B cell (primary cell): Measurements from ENCODE around the gene HSD3B1. TPM values are rescaled to one million over a fixed set of nuclear protein-coding genes. Genes with fewer than 3 reads are reported as not detected.

Source experiments
- ATAC-seq: fragments of 200-7000 bp; cut with Tn5 transposase; one replicate; pipeline ENCODE4 v1.10.0; 2021; ENCODE audit warnings: low read depth, mild to moderate bottlenecking, moderate number of reproducible peaks, moderate library complexity
- CTCF ChIA-PET: fragments of 350-600 bp; sonication (Branson Sonifier 250); formaldehyde crosslinking; loops from one replicate; lab custom pipeline; 2021; ENCODE audit warnings: antibody characterized with exemption, inconsistent platforms; lab: Charles Lee
- POLR2A ChIA-PET: fragments of 350-600 bp; sonication (Branson Sonifier 250); formaldehyde crosslinking; loops from one replicate; lab custom pipeline; 2021; ENCODE audit warnings: antibody characterized with exemption; lab: Charles Lee
- DNase-seq: peaks from one replicate; pipeline ENCODE4 v3.0.0; 2013
- H2AFZ ChIP-seq: 2 replicates; pipeline ENCODE4 v1.6.1; 2012; ENCODE audit warnings: mild to moderate bottlenecking, low read depth, low read length; ENCODE audit not compliant: insufficient read depth, poor library complexity, severe bottlenecking
- H3K27ac ChIP-seq, 2 donors: 1 replicate in 1 of 2; 2 replicates in 1 of 2; pipeline ENCODE4 v1.5.1; 2012 to 2013; ENCODE audit warnings: low read length in 2 of 2, mild to moderate bottlenecking in 2 of 2, moderate library complexity in 1 of 2
- H3K27me3 ChIP-seq, 4 experiments: fragments of 200-600 bp in 1 of 4; sonication (generic) in 1 of 4; replicated peaks in 1 of 4; 1 replicate in 2 of 4; 2 replicates in 2 of 4; pipeline versions ENCODE4 v1.6.1 to v1.7.0; 2013 to 2016; ENCODE audit warnings: low read length in 3 of 4, mild to moderate bottlenecking in 2 of 4, mixed read lengths in 1 of 4, moderate library complexity in 1 of 4; ENCODE audit not compliant: insufficient read depth in 4 of 4, control insufficient read depth in 3 of 4; ENCODE audit errors: control extremely low read depth in 1 of 4
- H3K36me3 ChIP-seq, 2 experiments: replicated peaks in 1 of 2; 1 replicate in 1 of 2; 2 replicates in 1 of 2; pipeline versions ENCODE4 v1.6.1 to v1.7.1; 2013; ENCODE audit warnings: low read length in 1 of 2; ENCODE audit not compliant: insufficient read depth in 2 of 2, control insufficient read depth in 1 of 2; ENCODE audit errors: control extremely low read depth in 1 of 2, extremely low read depth in 1 of 2
- H3K4me1 ChIP-seq, 2 donors: fragments of 200-600 bp in 1 of 2; sonication (generic) in 1 of 2; 1 replicate in 1 of 2; 2 replicates in 1 of 2; pipeline versions ENCODE4 v1.5.1 to v1.6.1; 2013 to 2017; ENCODE audit warnings: low read length in 2 of 2; ENCODE audit not compliant: control insufficient read depth in 2 of 2, insufficient read depth in 2 of 2
- H3K4me2 ChIP-seq: replicated peaks from 2 replicates; pipeline ENCODE3; 2012; ENCODE audit warnings: mild to moderate bottlenecking, low read depth, low read length; ENCODE audit not compliant: poor library complexity, severe bottlenecking
- H3K4me3 ChIP-seq, 5 experiments: fragments of 200-600 bp in 1 of 5; sonication (generic) in 1 of 5; 1 replicate in 3 of 5; 2 replicates in 2 of 5; pipeline versions ENCODE4 v1.5.1 to v1.7.0; 2011 to 2016; ENCODE audit warnings: low read length in 4 of 5, mild to moderate bottlenecking in 4 of 5, low read depth in 2 of 5, control low read depth in 1 of 5, moderate library complexity in 1 of 5; ENCODE audit not compliant: insufficient read depth in 1 of 5; ENCODE audit errors: control extremely low read depth in 1 of 5, extremely low read depth in 1 of 5
- H3K79me2 ChIP-seq: fragments of 200-600 bp; sonication (generic); one replicate; pipeline ENCODE4 v1.6.0; 2016; ENCODE audit warnings: low read length; ENCODE audit not compliant: control insufficient read depth, insufficient read depth
- H3K9ac ChIP-seq: fragments of 200-600 bp; sonication (generic); 2 replicates; pipeline ENCODE4 v1.6.1; 2017; ENCODE audit warnings: mild to moderate bottlenecking, low read length, moderate library complexity
- H3K9me3 ChIP-seq, 3 donors: one replicate each; pipeline versions ENCODE4 v1.6.1 to v1.7.1; 2013; ENCODE audit warnings: low read length in 2 of 3; ENCODE audit not compliant: control insufficient read depth in 2 of 3, insufficient read depth in 1 of 3; ENCODE audit errors: control extremely low read depth in 1 of 3
- H4K20me1 ChIP-seq: 2 replicates; pipeline ENCODE4 v1.6.0; 2012; ENCODE audit warnings: mild to moderate bottlenecking, low read length; ENCODE audit not compliant: insufficient read depth, control insufficient read depth, poor library complexity, severe bottlenecking
- H3K27ac Mint-ChIP-seq: one replicate; pipeline ENCODE4 v1.8.0; 2021; ENCODE audit warnings: mixed read lengths
- H3K27me3 Mint-ChIP-seq: one replicate; pipeline ENCODE4 v1.8.0; 2021; ENCODE audit warnings: mixed read lengths
- H3K4me1 Mint-ChIP-seq: one replicate; pipeline ENCODE4 v1.8.0; 2021; ENCODE audit warnings: mixed read lengths
- H3K4me3 Mint-ChIP-seq: one replicate; pipeline ENCODE4 v1.8.0; 2021; ENCODE audit warnings: mixed read lengths
- H3K9me3 Mint-ChIP-seq: one replicate; pipeline ENCODE4 v1.8.0; 2022; ENCODE audit warnings: mixed read lengths; ENCODE audit not compliant: insufficient read depth
- CTCF ChIP-seq: fragments of 200-600 bp; IDR thresholded peaks from one replicate; pipeline ENCODE4 v1.8.0; 2022; ENCODE audit warnings: antibody characterized with exemption, mild to moderate bottlenecking
- EZH2 ChIP-seq: IDR thresholded peaks from 2 replicates; pipeline ENCODE4 v1.6.1; 2012; ENCODE audit warnings: borderline replicate concordance, low read depth, mild to moderate bottlenecking, moderate library complexity, low read length; ENCODE audit not compliant: insufficient read depth, poor library complexity, severe bottlenecking
- WGBS: methylation state at CpG from one replicate; pipeline ENCODE4 v1.1.5; 2013; ENCODE audit warnings: missing lambda C conversion rate; ENCODE audit not compliant: insufficient coverage; 5-methylcytosine and 5-hydroxymethylcytosine counted together
- intact Hi-C: fragments of 100-400 bp; cut with micrococcal nuclease; formaldehyde crosslinking; loops from one replicate; pipeline ENCODE4 v1.10.0; 2022
- polyA plus RNA-seq: library from polyadenylated mRNA; depleted of rRNA; stranded (reverse); fragments of >200 nt; gene quantifications from 2 replicates; pipeline ENCODE4 v1.2.3, GENCODE V29; 2012
- total RNA-seq, 2 donors: library from RNA; stranded (reverse); fragments of 120-200 nt in 1 of 2; gene quantifications; 1 replicate in 1 of 2; 2 replicates in 1 of 2; pipeline versions ENCODE4 v1.2.3 to v1.2.4, GENCODE V29; 2013 to 2022

The HSD3B1 gene
- total and polyA plus RNA-seq, 2 donors (not counting 1 experiment from before 2014, with no cell fraction given) = not detected

- Histone ChIP-seq H2AFZ (no peak overlapping the region), H3K9me3 (no peaks in the 10 kb centered on the region), H3K36me3 (no peaks in the 10 kb centered on the region), H3K4me1 (no peaks in the 10 kb centered on the region), H4K20me1 (no peaks in the 10 kb centered on the region), H3K27ac (no peak overlapping the region), H3K4me2 (no peak overlapping the region), H3K9ac (no peak overlapping the region), H3K79me2 (no peaks in the 10 kb centered on the region), H3K27me3 (no peaks in the 10 kb centered on the region), H3K4me3 (no peak overlapping the region)
- POLR2A ChIA-PET = no interaction called here
- no peak overlapping the region for H3K27ac Mint-ChIP-seq
- WGBS = 84% methylated on average over 4 of the region's 4 CpGs
- H3K4me3 Mint-ChIP-seq = no peak overlapping the region
- H3K27me3 Mint-ChIP-seq = peaks cover 22% of the 10 kb centered on the region
- H3K4me1 Mint-ChIP-seq = no peaks in the 10 kb centered on the region
- TF ChIP-seq CTCF (no peak), EZH2 (no peak)
- DNase-seq (no peak), ATAC-seq (no peak)
- intact Hi-C loops = no loop called here
- no peaks in the 10 kb centered on the region for H3K9me3 Mint-ChIP-seq
- CTCF ChIA-PET = no interaction called here
Observed at GRCh38 chr1:119488216-119488615, 18.8 kb upstream of the HSD3B1 start.

- TF ChIP-seq EZH2 = no peak
- no peak for TF ChIP-seq CTCF
- H3K27ac ChIP-seq = no peak overlapping the region
- H3K4me3 Mint-ChIP-seq = no peak overlapping the region
- H3K9me3 Mint-ChIP-seq = no peaks in the 10 kb centered on the region
- H3K4me1 ChIP-seq = no peaks in the 10 kb centered on the region
- H3K27me3 Mint-ChIP-seq = peaks cover 24% of the 10 kb centered on the region
- no peaks in the 10 kb centered on the region for H3K79me2 ChIP-seq
- no peaks in the 10 kb centered on the region for H3K36me3 ChIP-seq
- H3K9me3 ChIP-seq = no peaks in the 10 kb centered on the region
- no peak overlapping the region for H3K4me2 ChIP-seq
- DNase-seq = no peak
- no peaks in the 10 kb centered on the region for H3K27me3 ChIP-seq
- H3K9ac ChIP-seq = no peak overlapping the region
- no peaks in the 10 kb centered on the region for H3K4me1 Mint-ChIP-seq
- POLR2A ChIA-PET = no interaction called here
- CTCF ChIA-PET = no interaction called here
- no peaks in the 10 kb centered on the region for H4K20me1 ChIP-seq
- H3K27ac Mint-ChIP-seq = no peak overlapping the region
- 100% methylated on average over 2 of the region's 2 CpGs for WGBS
- intact Hi-C loops = no loop called here
- no peak for ATAC-seq
- H3K4me3 ChIP-seq = no peak overlapping the region
- no peak overlapping the region for H2AFZ ChIP-seq
Observed at GRCh38 chr1:119489201-119489600, 17.8 kb upstream of the HSD3B1 start.
